ENCODE data around the gene KCTD16. TPM values are rescaled to one million over a fixed set of nuclear protein-coding genes. Genes with fewer than 3 reads are reported as not detected.

KCTD16 gene
- total and polyA plus RNA-seq, 12 donors = 0.02 to 0.42 (median 0.10) TPM; not detected in 2

- intact Hi-C loops (cut with DNase I) = no loop called here
- TF ChIP-seq CTCF (IDR thresholded peaks at IDR 0.05) = no peak
- Histone ChIP-seq H3K36me3 (no peaks in the 10 kb centered on the region), H3K4me1 (no peaks in the 10 kb centered on the region), H3K27me3 (peaks cover 0 to 4% (median 3%) of the 10 kb centered on the region in 7 donors), H3K4me3 (no peak overlapping the region), H3K9me3 (no peaks in the 10 kb centered on the region), H3K27ac (no peak overlapping the region)
- ATAC-seq (no peak), DNase-seq (no peak)
- WGBS, 2 donors = 52 to 67% methylated on average over 2 of the region's 2 CpGs
Measured at GRCh38 chr5:144260121-144260520, 89.4 kb downstream of the KCTD16 start.

GRCh38 chr5:144265643-144266247, 95.1 kb downstream of the KCTD16 start:
- no peaks in the 10 kb centered on the region for H3K4me1 ChIP-seq
- H3K36me3 ChIP-seq = no peaks in the 10 kb centered on the region
- H3K27ac ChIP-seq = no peak overlapping the region
- WGBS, 2 donors = 93% methylated on average over 3 of the region's 3 CpGs
- DNase-seq = no peak
- no peak overlapping the region for H3K4me3 ChIP-seq
- peaks cover 0 to 12% (median 0%) of the 10 kb centered on the region in 7 donors for H3K27me3 ChIP-seq
- H3K9me3 ChIP-seq = peaks cover 0 to 12% (median 0%) of the 10 kb centered on the region in 11 donors
- TF ChIP-seq CTCF (IDR thresholded peaks at IDR 0.05) = no peak
- intact Hi-C loops (cut with DNase I) = no loop called here
- ATAC-seq = no peak

- H3K27ac ChIP-seq = no peak overlapping the region
- TF ChIP-seq CTCF (IDR thresholded peaks at IDR 0.05) = no peak
- no peaks in the 10 kb centered on the region for H3K4me1 ChIP-seq
- peaks cover 0 to 24% (median 0%) of the 10 kb centered on the region in 11 donors for H3K9me3 ChIP-seq
- DNase-seq (no peak), ATAC-seq (no peak)
- no peaks in the 10 kb centered on the region for H3K36me3 ChIP-seq
- intact Hi-C loops (cut with DNase I) = no loop called here
- no peak overlapping the region for H3K4me3 ChIP-seq
- WGBS, 2 donors = 61 to 64% methylated on average over 4 of the region's 4 CpGs
- peaks cover 0 to 12% (median 0%) of the 10 kb centered on the region in 7 donors for H3K27me3 ChIP-seq
Measured at GRCh38 chr5:144267961-144268513, 97.4 kb downstream of the KCTD16 start.

- 85 to 90% methylated on average over 2 of the region's 2 CpGs for WGBS, 2 donors
- Histone ChIP-seq H3K4me3 (no peak overlapping the region), H3K9me3 (peaks cover 0 to 27% (median 0%) of the 10 kb centered on the region in 11 donors), H3K27me3 (no peaks in the 10 kb centered on the region), H3K4me1 (no peaks in the 10 kb centered on the region), H3K36me3 (no peaks in the 10 kb centered on the region), H3K27ac (no peak overlapping the region)
- intact Hi-C loops (cut with DNase I) = no loop called here
- TF ChIP-seq CTCF (IDR thresholded peaks at IDR 0.05) = no peak
- DNase-seq (no peak), ATAC-seq (no peak)
Measured at GRCh38 chr5:144273232-144274027, 102.8 kb downstream of the KCTD16 start.

All from heart right ventricle (tissue), 16 donors.